ENCODE measurements around the gene MAGEB17. TPM values are rescaled to one million over a fixed set of nuclear protein-coding genes. Genes with fewer than 3 reads are reported as not detected.

The MAGEB17 gene
- total RNA-seq, 1 donor from 2014 or later, result not detected

DNA sequence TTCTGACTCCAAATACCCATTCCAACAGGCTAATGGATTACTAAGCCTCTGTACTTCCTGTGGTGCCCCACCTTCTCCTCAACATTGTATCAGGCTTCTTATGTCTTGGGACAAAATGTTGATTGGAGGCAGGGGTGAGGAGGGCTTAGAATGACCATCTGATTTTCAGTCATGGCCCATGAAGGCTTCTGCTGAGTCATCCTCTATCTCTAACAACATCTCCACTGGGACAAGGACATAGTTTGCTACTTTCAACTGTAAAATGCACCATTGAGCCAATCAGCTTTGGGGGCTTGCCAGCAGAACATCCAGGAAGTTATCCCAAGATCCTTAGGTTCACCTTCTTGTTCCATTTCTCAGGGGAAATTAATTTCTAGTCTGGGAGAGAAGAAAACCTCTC is 29.5 kb downstream of the MAGEB17 start:
- Mint-ChIP-seq H3K4me1 (ENCODE audit: unreplicated experiment) (no peaks in the 10 kb centered on the region), H3K27me3 (ENCODE audit: unreplicated experiment) (no peaks in the 10 kb centered on the region), H3K27ac (ENCODE audit: unreplicated experiment) (no peak overlapping the region), H3K9me3 (ENCODE audit: unreplicated experiment) (no peaks in the 10 kb centered on the region), H3K4me3 (ENCODE audit: unreplicated experiment) (no peak overlapping the region), H3K36me3 (ENCODE audit: unreplicated experiment) (no peaks in the 10 kb centered on the region)
- DNase-seq (ENCODE audit: extremely low spot score, unreplicated experiment), result no peak
- TF ChIP-seq, protein P1, sequence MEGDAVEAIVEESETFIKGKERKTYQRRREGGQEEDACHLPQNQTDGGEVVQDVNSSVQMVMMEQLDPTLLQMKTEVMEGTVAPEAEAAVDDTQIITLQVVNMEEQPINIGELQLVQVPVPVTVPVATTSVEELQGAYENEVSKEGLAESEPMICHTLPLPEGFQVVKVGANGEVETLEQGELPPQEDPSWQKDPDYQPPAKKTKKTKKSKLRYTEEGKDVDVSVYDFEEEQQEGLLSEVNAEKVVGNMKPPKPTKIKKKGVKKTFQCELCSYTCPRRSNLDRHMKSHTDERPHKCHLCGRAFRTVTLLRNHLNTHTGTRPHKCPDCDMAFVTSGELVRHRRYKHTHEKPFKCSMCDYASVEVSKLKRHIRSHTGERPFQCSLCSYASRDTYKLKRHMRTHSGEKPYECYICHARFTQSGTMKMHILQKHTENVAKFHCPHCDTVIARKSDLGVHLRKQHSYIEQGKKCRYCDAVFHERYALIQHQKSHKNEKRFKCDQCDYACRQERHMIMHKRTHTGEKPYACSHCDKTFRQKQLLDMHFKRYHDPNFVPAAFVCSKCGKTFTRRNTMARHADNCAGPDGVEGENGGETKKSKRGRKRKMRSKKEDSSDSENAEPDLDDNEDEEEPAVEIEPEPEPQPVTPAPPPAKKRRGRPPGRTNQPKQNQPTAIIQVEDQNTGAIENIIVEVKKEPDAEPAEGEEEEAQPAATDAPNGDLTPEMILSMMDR (IDR thresholded peaks at IDR 0.05), result no peak

DNA sequence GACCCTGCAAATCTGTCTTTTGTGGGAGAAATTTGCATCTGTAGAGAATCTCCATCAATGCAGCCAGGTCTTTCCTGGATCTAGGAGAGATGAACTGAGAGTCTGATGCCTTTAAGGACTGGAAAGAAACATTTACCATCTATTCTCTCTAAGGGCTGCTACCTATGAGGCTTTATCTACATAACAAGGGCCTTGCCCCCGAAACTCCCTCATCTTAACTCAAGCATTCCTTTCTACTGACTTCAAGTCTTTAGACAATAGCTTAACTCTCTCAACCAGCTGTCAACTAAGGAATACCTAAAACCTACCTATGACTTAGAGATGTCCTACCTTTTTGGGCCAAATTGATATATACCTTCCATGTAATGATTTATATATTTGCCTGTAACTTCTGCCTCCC is 32.1 kb downstream of the MAGEB17 start:
- Mint-ChIP-seq H3K4me3 (ENCODE audit: unreplicated experiment) (no peak overlapping the region), H3K27me3 (ENCODE audit: unreplicated experiment) (peaks cover 3% of the 10 kb centered on the region), H3K27ac (ENCODE audit: unreplicated experiment) (no peak overlapping the region), H3K9me3 (ENCODE audit: unreplicated experiment) (peaks cover 6% of the 10 kb centered on the region), H3K4me1 (ENCODE audit: unreplicated experiment) (no peaks in the 10 kb centered on the region), H3K36me3 (ENCODE audit: unreplicated experiment) (no peaks in the 10 kb centered on the region)
- TF ChIP-seq, protein P1 (IDR thresholded peaks at IDR 0.05), result no peak
- no peak for DNase-seq (ENCODE audit: extremely low spot score, unreplicated experiment)

DNA sequence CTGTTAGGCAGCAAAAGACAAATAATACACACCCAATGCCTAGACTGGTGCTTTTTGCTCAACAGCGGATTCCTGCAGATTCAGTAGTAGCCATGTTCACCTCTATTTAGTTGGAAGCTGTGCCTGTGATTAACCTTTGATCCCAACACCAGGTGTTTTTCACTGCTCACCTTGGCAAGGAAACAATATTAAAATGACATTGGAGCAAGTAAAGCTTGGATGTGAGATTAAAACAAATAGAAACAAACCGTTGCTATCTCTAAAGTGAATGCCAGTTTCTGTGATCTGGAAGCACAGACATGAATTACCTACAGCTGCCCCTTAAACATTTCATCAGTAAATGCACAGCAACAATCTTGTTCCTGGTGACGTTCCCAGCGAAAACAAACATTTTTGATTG is 35.7 kb downstream of the MAGEB17 start:
- H3K4me1 Mint-ChIP-seq (ENCODE audit: unreplicated experiment), result no peaks in the 10 kb centered on the region
- H3K27ac Mint-ChIP-seq (ENCODE audit: unreplicated experiment), result no peak overlapping the region
- peaks cover 6% of the 10 kb centered on the region for H3K9me3 Mint-ChIP-seq (ENCODE audit: unreplicated experiment)
- no peaks in the 10 kb centered on the region for H3K36me3 Mint-ChIP-seq (ENCODE audit: unreplicated experiment)
- H3K4me3 Mint-ChIP-seq (ENCODE audit: unreplicated experiment), result no peak overlapping the region
- TF ChIP-seq, protein P1 (IDR thresholded peaks at IDR 0.05), result no peak
- no peak for DNase-seq (ENCODE audit: extremely low spot score, unreplicated experiment)
- peaks cover 3% of the 10 kb centered on the region for H3K27me3 Mint-ChIP-seq (ENCODE audit: unreplicated experiment)

DNA sequence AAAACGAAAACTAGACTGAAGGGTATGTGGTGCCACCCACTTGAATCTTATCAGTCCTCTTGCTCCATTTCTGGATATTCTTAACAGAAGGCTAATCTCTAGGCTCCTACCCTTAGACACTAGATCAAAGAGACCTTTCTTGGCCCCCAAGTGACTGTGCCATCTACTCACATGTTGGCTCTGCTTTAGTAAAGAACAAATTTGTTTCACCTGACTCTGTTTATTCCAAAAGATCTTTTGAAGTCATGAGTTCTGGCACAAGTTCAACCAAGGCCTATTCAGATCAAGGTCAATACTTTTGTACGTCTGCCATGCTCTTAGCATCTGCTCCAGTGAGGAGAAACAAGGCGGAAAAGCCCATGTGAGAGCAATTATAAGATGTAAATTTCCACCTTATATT is 37.3 kb downstream of the MAGEB17 start:
- Mint-ChIP-seq H3K27ac (ENCODE audit: unreplicated experiment) (no peak overlapping the region), H3K9me3 (ENCODE audit: unreplicated experiment) (peaks cover 6% of the 10 kb centered on the region), H3K4me1 (ENCODE audit: unreplicated experiment) (no peaks in the 10 kb centered on the region), H3K4me3 (ENCODE audit: unreplicated experiment) (no peak overlapping the region), H3K27me3 (ENCODE audit: unreplicated experiment) (peaks cover 3% of the 10 kb centered on the region), H3K36me3 (ENCODE audit: unreplicated experiment) (no peaks in the 10 kb centered on the region)
- TF ChIP-seq, protein P1 (IDR thresholded peaks at IDR 0.05), result no peak
- no peak for DNase-seq (ENCODE audit: extremely low spot score, unreplicated experiment)

DNA sequence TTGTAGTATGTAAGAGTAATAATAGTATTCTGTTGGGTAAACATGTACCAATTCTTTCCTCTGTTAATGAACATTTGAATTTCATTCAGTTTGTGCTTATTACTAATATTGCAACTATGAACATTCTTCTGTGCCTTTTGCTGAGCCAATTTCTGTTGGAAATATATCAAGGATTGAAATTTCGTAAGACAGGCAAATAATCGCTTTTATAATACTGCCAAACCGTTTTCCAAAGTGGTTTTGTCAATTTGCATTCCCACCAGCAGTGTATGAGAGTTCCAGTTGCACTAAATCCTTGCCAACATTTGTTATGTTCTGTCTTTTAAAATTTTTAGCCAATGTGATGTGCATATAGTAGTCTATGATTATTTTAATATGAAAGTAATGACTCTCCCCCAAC is 38.6 kb downstream of the MAGEB17 start:
- TF ChIP-seq, protein P1 (IDR thresholded peaks at IDR 0.05), result no peak
- no peaks in the 10 kb centered on the region for H3K4me1 Mint-ChIP-seq (ENCODE audit: unreplicated experiment)

More for the DNA sequence above, 38.6 kb downstream of the MAGEB17 start:
- peaks cover 6% of the 10 kb centered on the region for H3K9me3 Mint-ChIP-seq (ENCODE audit: unreplicated experiment)
- DNase-seq (ENCODE audit: extremely low spot score, unreplicated experiment), result no peak
- H3K27ac Mint-ChIP-seq (ENCODE audit: unreplicated experiment), result no peak overlapping the region
- no peaks in the 10 kb centered on the region for H3K36me3 Mint-ChIP-seq (ENCODE audit: unreplicated experiment)
- H3K27me3 Mint-ChIP-seq (ENCODE audit: unreplicated experiment), result peaks cover 3% of the 10 kb centered on the region
- H3K4me3 Mint-ChIP-seq (ENCODE audit: unreplicated experiment), result no peak overlapping the region
